Measurements from ENCODE around the gene ADCK1.
"Not testable (repeated sequence)": the region's sequence is repeated elsewhere in the genome, so short reads cannot be mapped to it uniquely, and the experiment has no call there.

The ADCK1 gene

DNA sequence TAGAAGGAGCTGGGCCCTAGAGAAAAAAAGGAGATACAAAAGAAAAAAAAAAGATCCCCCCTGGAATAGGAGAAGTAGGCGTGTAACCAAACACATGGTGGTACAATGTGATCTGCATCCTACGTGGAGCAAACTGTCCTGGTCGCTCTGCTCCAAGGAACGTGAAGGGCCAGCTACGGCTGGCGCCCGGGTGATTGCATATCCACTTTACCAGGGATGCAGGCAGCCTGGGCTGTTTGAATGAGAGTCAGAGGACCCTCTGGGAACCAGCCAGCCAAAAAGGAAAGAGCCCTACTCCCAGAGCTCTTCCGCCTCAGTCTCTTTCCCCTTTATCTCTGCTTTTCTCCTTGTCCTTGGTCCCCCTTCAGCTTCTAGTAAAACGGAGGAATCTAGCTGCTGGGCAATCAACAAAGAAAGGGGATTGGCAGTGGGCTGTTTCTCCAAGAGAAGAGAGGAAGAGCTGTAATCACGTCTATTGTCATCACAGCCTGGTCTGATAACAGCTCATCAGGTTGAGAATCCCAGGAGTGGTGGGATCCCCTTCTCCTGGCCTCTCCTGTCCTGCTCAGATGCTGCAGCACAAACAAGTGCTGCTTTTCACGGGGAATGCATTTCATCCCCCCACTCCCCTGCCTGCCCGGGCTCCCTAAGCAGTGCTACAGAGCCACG is 156.0 kb downstream of the ADCK1 start:
- DNase-seq (ENCODE audit: low read depth): no peak

DNA sequence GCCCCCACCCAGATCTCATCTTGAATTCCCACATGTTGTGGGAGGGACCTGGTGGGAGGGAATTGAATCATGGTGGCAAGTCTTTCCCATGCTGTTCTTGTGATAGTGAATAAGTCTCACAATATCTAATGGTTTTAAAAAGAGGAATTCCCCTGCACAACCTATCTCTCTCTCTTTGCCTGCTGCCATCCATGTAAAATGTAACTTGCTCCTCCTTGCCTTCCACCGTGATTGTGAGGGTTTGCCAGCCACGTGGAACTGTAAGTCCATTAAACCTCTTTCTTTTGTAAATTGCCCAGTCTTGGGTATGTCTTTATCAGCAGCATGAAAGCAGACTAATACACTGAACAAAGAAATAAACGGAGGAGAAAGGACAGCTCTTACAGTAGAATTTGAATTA is 159.8 kb downstream of the ADCK1 start:
- DNase-seq (ENCODE audit: low read depth): not testable (repeated sequence)

DNA sequence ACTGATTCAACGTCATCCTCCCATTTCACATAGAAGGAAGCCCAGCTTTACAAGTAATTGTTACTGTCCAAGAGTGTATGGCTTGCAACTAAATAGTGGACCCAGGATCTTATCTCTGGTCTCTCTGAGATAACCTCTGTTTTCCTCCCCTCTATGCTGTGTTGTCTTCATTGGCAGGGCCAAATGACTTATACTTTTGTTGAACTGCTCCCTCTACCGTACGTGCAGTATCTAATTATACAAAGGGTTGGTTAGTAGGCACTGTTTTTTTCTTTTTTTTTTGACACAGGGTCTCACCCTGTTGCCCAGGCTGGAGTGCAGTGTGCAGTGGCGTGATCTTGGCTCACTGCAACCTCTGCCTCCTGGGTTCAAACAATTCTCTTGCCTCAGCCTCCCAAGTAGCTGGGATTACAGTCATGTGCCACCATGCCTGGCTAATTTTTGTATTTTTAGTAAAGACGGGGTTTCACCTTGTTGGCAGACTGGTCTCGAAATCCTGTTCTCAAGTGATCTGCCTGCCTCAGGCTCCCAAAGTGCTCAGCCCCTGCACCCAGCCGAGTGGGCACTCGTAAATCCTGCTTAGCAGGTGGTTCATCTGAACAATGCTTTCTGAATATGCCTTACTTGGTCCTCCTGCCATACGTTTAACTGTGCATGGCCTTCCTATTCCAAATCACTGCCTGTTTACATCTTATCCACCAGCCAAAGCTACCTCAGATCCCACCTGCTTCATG is 162.1 kb downstream of the ADCK1 start:
- no peak for DNase-seq (ENCODE audit: low read depth)

DNA sequence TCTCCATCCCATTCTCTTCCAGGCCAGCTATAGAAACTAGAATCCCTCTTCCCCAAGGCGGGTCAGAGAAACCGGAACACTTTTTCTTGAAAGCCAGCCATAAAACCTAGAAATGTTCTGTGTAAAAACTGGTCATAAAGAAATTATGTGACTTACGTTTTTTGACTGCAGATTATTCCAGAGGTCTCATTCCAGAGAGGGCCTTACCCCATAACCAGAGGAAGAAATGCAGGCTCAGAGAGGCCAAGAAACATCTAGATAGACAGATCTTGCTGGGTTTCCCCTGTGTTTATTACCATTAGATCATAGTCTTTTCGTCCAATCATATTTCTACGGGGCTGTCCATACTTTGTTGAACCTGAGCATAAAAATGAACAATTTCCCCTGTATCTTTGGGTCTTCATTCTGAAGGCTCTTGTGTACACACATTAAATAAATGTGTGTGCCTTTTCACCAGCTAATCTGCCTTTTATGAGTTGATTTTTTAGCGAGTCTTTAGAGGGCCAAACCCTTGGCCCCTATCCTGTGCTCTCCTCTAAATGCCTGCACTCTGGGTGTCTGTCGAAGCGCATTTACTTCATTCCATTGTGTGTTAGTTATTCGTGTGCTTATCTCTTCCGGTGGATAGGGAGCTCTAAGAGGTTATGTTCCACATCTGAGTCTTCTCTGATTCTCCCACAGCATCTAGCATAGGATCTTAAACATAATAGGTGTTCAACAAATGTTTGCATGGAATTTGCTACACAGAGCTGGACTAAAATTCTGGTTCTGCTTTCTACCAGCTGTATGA is 163.0 kb downstream of the ADCK1 start:
- DNase-seq (ENCODE audit: low read depth): no peak

DNA sequence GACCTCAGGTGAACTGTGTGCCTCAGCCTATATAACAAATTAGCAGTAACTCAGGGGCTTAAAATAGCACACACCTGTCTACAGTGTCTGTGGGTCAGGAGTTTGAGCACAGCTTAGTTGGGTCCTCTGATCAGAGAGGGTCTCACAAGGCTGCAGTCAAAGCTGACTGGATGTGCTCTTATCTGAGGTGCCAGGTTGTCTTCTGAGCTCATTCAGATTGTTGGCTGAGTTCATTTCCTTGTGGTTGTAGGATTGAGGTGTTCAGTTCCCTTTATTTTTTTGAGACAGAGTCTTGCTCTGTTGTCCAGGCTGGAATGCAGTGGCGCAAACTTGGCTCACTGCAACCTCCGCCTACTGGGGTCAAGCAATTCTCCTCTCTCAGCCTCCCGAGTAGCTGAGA is 164.7 kb downstream of the ADCK1 start:
- no peak for DNase-seq (ENCODE audit: low read depth)

DNA sequence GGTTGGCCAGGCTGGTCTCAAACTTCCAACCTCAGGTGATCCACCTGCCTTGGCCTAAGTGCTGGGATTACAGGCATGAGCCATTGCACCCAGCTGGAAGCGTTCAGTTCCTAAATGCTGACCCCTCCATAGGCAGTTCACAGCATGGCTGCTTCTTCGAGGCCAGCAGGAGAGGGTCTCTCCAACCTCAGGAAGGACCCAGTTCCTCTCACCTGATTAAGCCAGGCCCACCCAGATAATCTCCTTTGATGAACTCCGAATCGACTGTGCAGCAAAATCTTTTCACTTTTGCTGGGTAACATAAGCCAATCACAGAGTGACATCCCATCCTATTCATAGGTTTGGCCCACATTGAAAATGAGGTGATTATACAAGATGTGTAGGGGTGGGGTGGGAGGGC is 165.1 kb downstream of the ADCK1 start:
- no peak for DNase-seq (ENCODE audit: low read depth)

DNA sequence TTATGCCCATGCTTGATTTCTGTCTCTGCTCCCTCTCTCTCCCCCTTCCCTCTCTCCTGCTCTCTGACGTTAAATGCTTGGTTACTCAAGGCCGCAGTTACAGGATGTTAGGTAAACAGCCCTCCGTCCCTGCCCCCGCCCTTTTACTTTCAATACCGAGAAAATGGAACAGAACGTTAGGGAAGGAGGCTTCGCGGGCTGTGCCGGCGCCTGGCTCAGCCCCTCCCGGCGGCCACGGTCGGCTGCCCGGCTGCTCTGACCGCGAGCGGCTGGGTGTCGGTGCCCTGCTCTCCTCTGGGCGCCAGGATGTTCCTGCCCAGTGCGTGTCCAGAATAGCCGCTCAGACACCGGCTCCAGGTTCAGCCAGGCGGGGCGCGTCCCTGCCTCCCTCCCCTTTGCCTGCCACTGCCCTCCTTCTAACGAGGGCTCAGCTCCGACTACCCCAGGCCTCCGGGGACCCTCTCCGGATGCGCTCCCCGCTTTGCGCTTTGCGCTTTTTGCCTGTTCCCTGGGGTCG is 166.1 kb downstream of the ADCK1 start:
- peak; percentile 9 for DNase-seq (ENCODE audit: low read depth)

DNA sequence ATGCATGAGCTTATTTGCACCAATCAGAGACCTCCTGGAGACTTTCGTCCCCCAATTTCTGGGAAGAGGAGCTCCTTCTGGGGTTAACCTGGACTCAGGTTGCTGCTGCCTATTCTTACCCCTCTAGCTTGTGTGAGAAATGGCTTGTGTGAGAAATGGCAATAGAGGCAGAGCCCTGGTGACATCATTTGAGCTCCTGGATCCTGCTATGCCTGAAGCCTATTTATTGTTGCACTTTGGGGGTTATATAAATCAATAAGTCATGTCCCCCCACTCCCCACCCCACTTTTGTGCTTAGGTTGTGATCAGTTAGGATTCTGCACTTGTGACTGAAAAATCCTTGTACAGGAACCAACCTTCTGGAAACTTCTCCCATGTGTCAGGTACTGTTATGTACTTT is 167.2 kb downstream of the ADCK1 start:
- no peak for DNase-seq (ENCODE audit: low read depth)

DNA sequence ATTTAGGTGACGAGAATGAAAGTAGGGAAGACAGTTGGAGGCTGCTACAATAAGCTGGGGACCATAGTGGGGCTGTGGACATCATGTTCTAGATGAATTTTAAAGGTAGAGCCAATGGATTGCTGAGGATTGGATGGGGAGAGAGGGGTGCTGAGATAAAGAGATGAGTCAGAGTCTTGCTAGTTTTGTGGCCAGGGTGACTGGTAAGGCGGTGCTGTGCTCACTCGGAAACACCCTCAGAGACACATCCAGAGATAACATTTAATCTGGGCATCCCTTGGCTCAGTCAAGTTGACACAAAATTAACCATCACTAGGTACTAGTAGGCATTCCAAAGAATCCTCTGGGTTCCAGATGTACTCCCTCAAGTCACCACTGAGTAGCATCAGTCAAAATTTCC is 170.7 kb downstream of the ADCK1 start:
- no peak for DNase-seq (ENCODE audit: low read depth)

DNA sequence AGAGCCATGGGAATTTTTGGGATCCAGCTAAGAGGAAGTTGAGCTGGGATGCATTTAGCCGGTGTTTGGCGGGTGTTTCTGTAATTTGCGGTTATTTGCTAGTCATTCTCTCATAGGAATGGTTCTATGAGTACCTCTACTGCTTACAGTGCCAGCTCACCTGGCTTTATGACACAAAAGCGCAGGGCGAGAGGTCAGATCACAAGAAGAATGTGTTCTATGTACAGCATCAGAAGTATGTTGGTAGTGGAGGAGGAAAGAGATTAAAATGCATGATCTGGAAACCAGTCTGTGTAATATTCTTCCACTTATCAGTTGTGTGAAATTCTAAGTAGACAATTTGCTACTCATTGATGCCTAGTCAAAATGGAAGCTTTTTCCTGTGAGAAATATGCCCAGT is 173.3 kb downstream of the ADCK1 start:
- DNase-seq (ENCODE audit: low read depth): no peak

DNA sequence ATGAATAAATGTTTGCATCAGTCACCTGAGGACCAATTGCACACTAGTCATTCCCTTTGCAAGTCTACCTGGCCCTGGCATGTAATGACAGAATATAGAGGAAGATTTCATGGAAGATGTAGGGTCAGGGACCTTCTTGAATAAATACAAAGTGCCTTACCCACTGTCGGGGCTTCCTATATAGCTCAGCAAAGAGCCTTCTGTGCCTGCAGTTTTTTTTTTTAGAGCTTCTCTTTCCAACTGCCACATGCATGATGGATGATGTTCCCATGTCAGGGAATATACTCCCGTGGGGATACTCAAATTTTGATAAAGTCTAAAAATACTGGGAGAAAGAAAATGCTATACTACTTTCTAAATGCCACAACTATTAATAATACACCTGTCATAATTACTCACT is 176.7 kb downstream of the ADCK1 start:
- DNase-seq (ENCODE audit: low read depth): no peak

DNA sequence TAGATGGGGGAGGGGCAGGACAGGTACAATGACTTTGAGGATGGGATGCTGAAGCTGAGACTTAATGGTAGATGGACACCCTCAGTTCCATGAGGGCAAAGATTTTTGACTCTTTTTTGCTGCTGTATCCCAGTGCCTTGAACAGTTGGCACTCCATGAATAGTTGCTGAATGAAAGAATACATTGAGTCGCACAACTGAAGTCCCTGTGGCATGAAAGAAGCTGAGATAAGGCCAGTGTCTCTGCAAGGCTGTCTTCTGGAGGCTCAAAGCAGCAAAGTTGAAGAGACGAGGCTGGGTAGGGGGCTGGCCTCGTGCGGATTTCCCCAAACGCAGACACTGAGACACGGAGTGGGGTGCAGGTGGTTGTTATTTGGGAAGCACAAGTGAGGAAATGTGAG is 179.3 kb downstream of the ADCK1 start:
- DNase-seq (ENCODE audit: low read depth): no peak

DNA sequence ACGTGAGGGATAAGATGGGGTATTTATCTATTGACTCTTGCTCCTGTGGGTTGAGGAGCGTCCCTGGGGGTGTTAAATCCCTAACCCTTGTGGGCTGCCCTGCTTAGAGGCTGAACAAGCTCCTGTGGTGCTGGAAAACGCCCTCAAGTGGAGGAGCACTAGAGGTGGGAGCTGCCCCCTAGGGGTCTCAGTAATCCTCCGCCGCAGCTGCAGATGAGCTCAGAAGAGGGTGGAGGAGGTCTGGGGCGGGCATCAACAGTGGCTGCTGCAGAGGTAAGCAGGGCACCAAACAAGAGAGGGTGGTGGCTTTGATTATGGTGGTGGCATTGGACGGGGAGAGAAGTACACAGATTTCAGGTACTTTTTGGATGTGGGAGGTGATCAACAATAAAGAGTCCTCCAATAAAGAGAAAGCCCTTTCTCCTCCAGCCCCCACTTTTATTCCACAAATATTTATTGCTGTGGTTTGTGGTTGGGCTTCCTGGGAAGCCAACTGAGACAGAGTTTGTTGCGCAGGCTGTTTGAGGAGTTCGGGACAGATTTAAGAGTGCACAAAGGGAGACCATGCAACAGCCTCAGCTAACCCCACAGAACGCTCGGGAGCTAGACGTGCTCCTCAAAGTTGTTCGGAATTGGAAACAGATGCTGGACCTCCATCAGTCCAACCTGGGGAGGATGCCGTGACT is 179.9 kb downstream of the ADCK1 start:
- no peak for DNase-seq (ENCODE audit: low read depth)

DNA sequence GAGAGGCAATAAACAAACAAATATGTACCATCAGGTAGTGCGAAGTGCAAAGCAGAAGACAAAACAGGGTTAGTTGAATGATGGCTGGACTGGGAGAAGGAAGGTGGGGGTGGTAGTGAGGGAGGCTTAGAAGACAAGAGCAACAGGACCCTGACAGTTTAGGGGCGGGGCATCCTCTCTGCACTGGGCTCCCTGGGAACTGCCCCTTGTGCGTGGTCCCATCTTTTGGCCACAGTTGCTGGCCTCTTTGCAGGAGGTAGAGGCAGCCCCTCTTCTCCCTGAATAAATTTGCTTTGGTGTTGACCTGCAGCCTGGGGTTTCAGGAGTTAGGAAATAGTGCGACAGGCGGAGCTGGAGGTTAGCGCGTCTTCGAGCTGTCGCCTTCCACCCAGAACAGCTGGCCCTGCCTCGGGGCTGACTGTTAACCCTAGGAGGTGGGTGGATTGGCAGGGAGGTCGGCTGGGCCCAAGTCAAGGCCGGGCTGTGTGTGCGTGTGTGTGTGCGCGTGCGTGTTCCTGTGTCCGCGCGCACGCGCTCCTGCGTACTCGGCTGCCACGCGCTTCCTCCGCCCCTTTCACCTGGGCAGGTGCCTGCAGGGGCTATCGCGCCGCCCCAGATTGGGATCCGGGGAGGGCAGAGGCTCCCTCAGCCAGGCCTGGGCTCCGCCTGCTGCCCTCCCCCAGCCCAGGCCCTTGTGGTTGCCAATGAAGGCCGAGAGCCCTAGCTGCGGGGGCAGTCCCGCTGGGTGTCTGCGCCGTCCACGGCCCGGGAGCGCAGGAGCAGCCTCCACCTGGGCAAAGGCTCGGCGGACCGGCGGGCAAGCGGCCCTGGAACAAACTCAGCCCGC is 180.8 kb downstream of the ADCK1 start:
- no peak for DNase-seq (ENCODE audit: low read depth)
